Dermis lymphatic vessel endothelial cell (primary cell): ENCODE data around the gene ASTE1. TPM values are rescaled to one million over a fixed set of nuclear protein-coding genes. Genes with fewer than 3 reads are reported as not detected.

Experiments used
- total RNA-seq: library from RNA; depleted of rRNA; stranded (reverse); fragments of >200 nt; gene quantifications from 2 replicates; pipeline ENCODE4 v1.2.1, GENCODE V29; 2014

Gene ASTE1, protein sequence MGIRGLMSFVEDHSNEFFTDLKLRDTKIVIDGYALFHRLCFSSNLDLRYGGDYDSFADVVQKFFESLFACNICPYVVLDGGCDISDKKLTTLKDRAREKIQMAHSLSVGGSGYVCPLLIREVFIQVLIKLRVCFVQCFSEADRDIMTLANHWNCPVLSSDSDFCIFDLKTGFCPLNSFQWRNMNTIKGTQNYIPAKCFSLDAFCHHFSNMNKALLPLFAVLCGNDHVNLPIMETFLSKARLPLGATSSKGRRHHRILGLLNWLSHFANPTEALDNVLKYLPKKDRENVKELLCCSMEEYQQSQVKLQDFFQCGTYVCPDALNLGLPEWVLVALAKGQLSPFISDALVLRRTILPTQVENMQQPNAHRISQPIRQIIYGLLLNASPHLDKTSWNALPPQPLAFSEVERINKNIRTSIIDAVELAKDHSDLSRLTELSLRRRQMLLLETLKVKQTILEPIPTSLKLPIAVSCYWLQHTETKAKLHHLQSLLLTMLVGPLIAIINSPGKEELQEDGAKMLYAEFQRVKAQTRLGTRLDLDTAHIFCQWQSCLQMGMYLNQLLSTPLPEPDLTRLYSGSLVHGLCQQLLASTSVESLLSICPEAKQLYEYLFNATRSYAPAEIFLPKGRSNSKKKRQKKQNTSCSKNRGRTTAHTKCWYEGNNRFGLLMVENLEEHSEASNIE
- total RNA-seq: 6.5 and 6.8 TPM in 2 replicates

GRCh38 chr3:131026321-131027151 lies at the start of gene ASTE1, which contains the start of gene NEK11:
Gene ASTE1 (minus strand): TSS chr3:131026825. CDS start chr3:131025306, 1,519 bp downstream.
Gene NEK11 (plus strand): TSS chr3:131026877. CDS start chr3:131029709, 2,832 bp downstream.

Other genes with a start within 250 kb of the ASTE1 start
- 76.4 and 89.9 TPM in 2 replicates for gene ATP2C1, start 132.7 kb downstream of the ASTE1 start, total RNA-seq
- 2.8 and 3.6 TPM in 2 replicates for gene NEK11, start 52 bp upstream of the ASTE1 start, total RNA-seq